ENCODE results near the gene MTUS2.

- TF ChIP-seq SUZ12 (IDR thresholded peaks at IDR 0.05), result no peak
- no peak for TF ChIP-seq TARDBP (IDR thresholded peaks at IDR 0.05)
- TF ChIP-seq FOXM1 (IDR thresholded peaks at IDR 0.05; ENCODE audit: borderline replicate concordance), result no peak
- no peak for TF ChIP-seq FOXA1 (IDR thresholded peaks at IDR 0.05)
- no peak for TF ChIP-seq PKNOX1 (IDR thresholded peaks at IDR 0.05)
- no peak for TF ChIP-seq ELF4 (IDR thresholded peaks at IDR 0.05)
- no peak for TF ChIP-seq SP1 (IDR thresholded peaks at IDR 0.05)
- TF ChIP-seq BHLHE40 (IDR thresholded peaks at IDR 0.05; ENCODE audit: borderline replicate concordance), result no peak
- no peak for TF ChIP-seq NFRKB (IDR thresholded peaks at IDR 0.05)
- TF ChIP-seq FOXK2 (IDR thresholded peaks at IDR 0.05), result no peak
- TF ChIP-seq HDGF (IDR thresholded peaks at IDR 0.05; ENCODE audit: borderline replicate concordance), result no peak
- TF ChIP-seq ARNT (IDR thresholded peaks at IDR 0.05), result no peak
- no peak for TF ChIP-seq LEF1 (IDR thresholded peaks at IDR 0.05; ENCODE audit: borderline replicate concordance)
- TF ChIP-seq CTBP1 (IDR thresholded peaks at IDR 0.05; ENCODE audit: borderline replicate concordance), result no peak
These were observed 144.7 kb downstream of the MTUS2 start for GRCh38 chr13:28964803-28965202.

Data from HEK293T (cell line).